ENCODE measurements around the gene SLFN12L. TPM values are rescaled to one million over a fixed set of nuclear protein-coding genes. Genes with fewer than 3 reads are reported as not detected.
"Not testable (repeated sequence)": the region's sequence is repeated elsewhere in the genome, so short reads cannot be mapped to it uniquely, and the experiment has no call there.

SLFN12L gene
- total RNA-seq, 2 donors from 2014 or later: not detected

DNA sequence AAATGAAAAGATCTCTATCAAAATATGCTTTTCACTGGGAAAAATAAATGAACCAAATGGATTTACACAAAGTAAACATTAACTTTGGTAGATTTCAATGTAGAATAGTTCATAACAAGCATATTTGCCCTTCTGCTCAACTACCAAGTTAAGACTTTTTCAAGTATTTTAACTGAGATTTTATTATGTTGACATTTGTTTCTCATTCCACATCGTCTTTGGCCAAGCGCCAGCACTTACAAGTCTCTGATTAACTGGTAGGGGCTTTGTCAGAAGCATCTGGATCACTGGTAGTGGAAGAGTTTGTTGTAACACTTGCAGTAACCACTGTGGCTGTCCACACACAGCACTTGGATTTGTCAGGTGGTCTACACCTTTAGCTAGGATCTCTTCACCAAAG is 22.9 kb downstream of the SLFN12L start:
- Histone ChIP-seq H3K27me3 (ENCODE audit: control insufficient read depth, insufficient read depth, low read length, poor library complexity, severe bottlenecking) (no peaks in the 10 kb centered on the region), H3K27ac (ENCODE audit: low read depth, low read length) (no peak overlapping the region), H3K9ac (ENCODE audit: extremely low read depth, low read length, poor library complexity, severe bottlenecking) (no peak overlapping the region), H3K36me3 (ENCODE audit: control insufficient read depth, insufficient read depth, low read length) (no peaks in the 10 kb centered on the region), H3K9me3 (ENCODE audit: control insufficient read depth, low read length) (no peaks in the 10 kb centered on the region), H3K4me3 (ENCODE audit: low read length) (no peak overlapping the region), H3K4me1 (ENCODE audit: control insufficient read depth, insufficient read depth, low read length) (no peaks in the 10 kb centered on the region)
- Mint-ChIP-seq H3K27ac (no peak overlapping the region), H3K9me3 (peaks cover 13% of the 10 kb centered on the region), H3K4me1 (no peaks in the 10 kb centered on the region), H3K4me3 (no peak overlapping the region), H3K27me3 (ENCODE audit: insufficient read depth) (peaks cover 28% of the 10 kb centered on the region), H3K36me3 (ENCODE audit: low read depth) (no peaks in the 10 kb centered on the region)
- WGBS, 2 experiments (ENCODE audit: insufficient coverage in 1 of 2, insufficient read length in 1 of 2): 87 to 100% methylated on average over 2 of the region's 2 CpGs
- TF ChIP-seq, protein P1, sequence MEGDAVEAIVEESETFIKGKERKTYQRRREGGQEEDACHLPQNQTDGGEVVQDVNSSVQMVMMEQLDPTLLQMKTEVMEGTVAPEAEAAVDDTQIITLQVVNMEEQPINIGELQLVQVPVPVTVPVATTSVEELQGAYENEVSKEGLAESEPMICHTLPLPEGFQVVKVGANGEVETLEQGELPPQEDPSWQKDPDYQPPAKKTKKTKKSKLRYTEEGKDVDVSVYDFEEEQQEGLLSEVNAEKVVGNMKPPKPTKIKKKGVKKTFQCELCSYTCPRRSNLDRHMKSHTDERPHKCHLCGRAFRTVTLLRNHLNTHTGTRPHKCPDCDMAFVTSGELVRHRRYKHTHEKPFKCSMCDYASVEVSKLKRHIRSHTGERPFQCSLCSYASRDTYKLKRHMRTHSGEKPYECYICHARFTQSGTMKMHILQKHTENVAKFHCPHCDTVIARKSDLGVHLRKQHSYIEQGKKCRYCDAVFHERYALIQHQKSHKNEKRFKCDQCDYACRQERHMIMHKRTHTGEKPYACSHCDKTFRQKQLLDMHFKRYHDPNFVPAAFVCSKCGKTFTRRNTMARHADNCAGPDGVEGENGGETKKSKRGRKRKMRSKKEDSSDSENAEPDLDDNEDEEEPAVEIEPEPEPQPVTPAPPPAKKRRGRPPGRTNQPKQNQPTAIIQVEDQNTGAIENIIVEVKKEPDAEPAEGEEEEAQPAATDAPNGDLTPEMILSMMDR (conservative IDR thresholded peaks at IDR 0.05): no peak
- DNase-seq: no peak

DNA sequence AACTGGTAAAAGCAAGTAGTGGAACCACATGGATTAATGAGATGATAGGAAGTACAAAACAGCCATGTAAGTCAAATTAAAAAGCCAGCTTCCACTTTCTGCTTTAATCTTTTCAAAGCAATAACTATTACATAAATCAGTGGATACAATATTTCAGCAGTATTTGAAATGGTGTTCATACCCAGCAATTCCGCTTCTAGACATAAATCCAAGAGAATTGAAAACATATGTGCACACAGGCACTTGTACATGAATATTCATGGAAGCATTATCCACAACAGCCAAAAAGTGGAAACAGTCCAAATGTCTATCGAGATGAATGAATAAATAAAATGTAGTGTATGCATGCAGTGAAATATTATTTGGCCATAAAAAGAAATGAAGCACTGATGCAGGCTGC is 27.4 kb downstream of the SLFN12L start:
- Mint-ChIP-seq H3K9me3 (peaks cover 30% of the 10 kb centered on the region), H3K4me3 (no peak overlapping the region), H3K36me3 (ENCODE audit: low read depth) (no peaks in the 10 kb centered on the region), H3K27ac (no peak overlapping the region), H3K27me3 (ENCODE audit: insufficient read depth) (peaks cover 14% of the 10 kb centered on the region), H3K4me1 (no peaks in the 10 kb centered on the region)
- 88 to 91% methylated on average over 1 to 2 of the region's 2 CpGs for WGBS, 2 experiments (ENCODE audit: insufficient coverage in 1 of 2, insufficient read length in 1 of 2)
- H3K9me3 ChIP-seq (ENCODE audit: control insufficient read depth, low read length): peaks cover 4% of the 10 kb centered on the region
- TF ChIP-seq, protein P1 (conservative IDR thresholded peaks at IDR 0.05): no peak
- no peaks in the 10 kb centered on the region for H3K36me3 ChIP-seq (ENCODE audit: control insufficient read depth, insufficient read depth, low read length)
- H3K4me3 ChIP-seq (ENCODE audit: low read length): no peak overlapping the region
- H3K9ac ChIP-seq (ENCODE audit: extremely low read depth, low read length, poor library complexity, severe bottlenecking): no peak overlapping the region
- no peaks in the 10 kb centered on the region for H3K4me1 ChIP-seq (ENCODE audit: control insufficient read depth, insufficient read depth, low read length)
- no peak overlapping the region for H3K27ac ChIP-seq (ENCODE audit: low read depth, low read length)
- no peaks in the 10 kb centered on the region for H3K27me3 ChIP-seq (ENCODE audit: control insufficient read depth, insufficient read depth, low read length, poor library complexity, severe bottlenecking)
- DNase-seq: no peak

DNA sequence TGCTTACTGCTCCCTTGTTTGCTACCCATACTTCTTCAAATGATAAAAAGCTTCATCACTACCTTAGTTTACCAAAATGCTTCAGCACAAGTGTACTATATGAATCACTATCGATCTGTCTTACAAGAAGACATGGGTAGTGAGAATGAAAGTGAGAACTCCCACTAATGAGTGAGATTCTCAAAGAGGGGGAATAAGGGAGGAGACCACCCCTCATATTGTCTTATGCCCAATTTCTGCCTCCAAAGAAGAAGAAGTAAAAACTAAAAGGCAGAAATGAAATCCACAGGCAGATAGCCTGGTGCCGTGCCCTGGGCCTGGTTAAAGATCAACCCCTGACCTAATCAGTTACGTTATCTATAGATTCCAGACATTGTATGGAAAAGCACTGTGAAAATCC is 29.8 kb downstream of the SLFN12L start:
- H3K4me3 Mint-ChIP-seq; H3K36me3 Mint-ChIP-seq (ENCODE audit: low read depth); H3K4me1 ChIP-seq (ENCODE audit: control insufficient read depth, insufficient read depth, low read length); H3K36me3 ChIP-seq (ENCODE audit: control insufficient read depth, insufficient read depth, low read length); H3K4me1 Mint-ChIP-seq; DNase-seq; H3K27ac ChIP-seq (ENCODE audit: low read depth, low read length); H3K27me3 ChIP-seq (ENCODE audit: control insufficient read depth, insufficient read depth, low read length, poor library complexity, severe bottlenecking); H3K27ac Mint-ChIP-seq; H3K9me3 ChIP-seq (ENCODE audit: control insufficient read depth, low read length); H3K9ac ChIP-seq (ENCODE audit: extremely low read depth, low read length, poor library complexity, severe bottlenecking); H3K4me3 ChIP-seq (ENCODE audit: low read length): not testable (repeated sequence)
- peaks cover 35% of the 10 kb centered on the region for H3K9me3 Mint-ChIP-seq
- 81 to 94% methylated on average over 2 to 3 of the region's 3 CpGs for WGBS, 2 experiments (ENCODE audit: insufficient coverage in 1 of 2, insufficient read length in 1 of 2)
- H3K27me3 Mint-ChIP-seq (ENCODE audit: insufficient read depth): peaks cover 17% of the 10 kb centered on the region

DNA sequence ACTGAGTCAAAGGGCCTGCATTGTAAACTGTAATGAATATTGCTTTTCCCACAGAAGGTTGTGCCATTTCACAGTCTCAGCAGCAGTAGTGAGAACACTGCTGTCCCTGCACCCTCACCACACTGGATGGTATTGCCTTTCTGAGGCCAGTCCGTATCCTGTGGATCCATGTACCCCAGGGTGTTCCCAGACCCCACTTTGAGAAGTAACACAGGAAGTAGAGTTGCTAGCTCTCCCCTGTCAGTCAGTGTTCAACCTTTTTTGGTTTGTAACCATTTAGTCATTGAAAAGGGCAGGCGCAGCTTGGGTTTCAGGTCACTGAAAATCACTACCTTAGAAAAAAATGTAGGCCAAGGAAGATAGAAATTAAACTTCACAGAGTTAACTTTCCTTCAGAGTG is 37.9 kb downstream of the SLFN12L start:
- no peaks in the 10 kb centered on the region for H3K4me1 ChIP-seq (ENCODE audit: control insufficient read depth, insufficient read depth, low read length)
- H3K36me3 ChIP-seq (ENCODE audit: control insufficient read depth, insufficient read depth, low read length): no peaks in the 10 kb centered on the region
- H3K27me3 ChIP-seq (ENCODE audit: control insufficient read depth, insufficient read depth, low read length, poor library complexity, severe bottlenecking): peaks cover 35% of the 10 kb centered on the region
- H3K27ac ChIP-seq (ENCODE audit: low read depth, low read length): no peak overlapping the region
- Mint-ChIP-seq H3K4me1 (no peaks in the 10 kb centered on the region), H3K27me3 (ENCODE audit: insufficient read depth) (peaks cover 68% of the 10 kb centered on the region), H3K27ac (no peak overlapping the region), H3K4me3 (no peak overlapping the region), H3K36me3 (ENCODE audit: low read depth) (peaks cover 4% of the 10 kb centered on the region), H3K9me3 (peaks cover 35% of the 10 kb centered on the region)
- H3K9me3 ChIP-seq (ENCODE audit: control insufficient read depth, low read length): peaks cover 19% of the 10 kb centered on the region
- no peak for DNase-seq
- H3K9ac ChIP-seq (ENCODE audit: extremely low read depth, low read length, poor library complexity, severe bottlenecking): no peak overlapping the region
- TF ChIP-seq, protein P1 (conservative IDR thresholded peaks at IDR 0.05): no peak
- 46 to 50% methylated on average over 2 of the region's 2 CpGs for WGBS, 2 experiments (ENCODE audit: insufficient coverage in 1 of 2, insufficient read length in 1 of 2)
- H3K4me3 ChIP-seq (ENCODE audit: low read length): no peak overlapping the region
